Measurements from ENCODE around the gene SYAP1.
"Not testable (repeated sequence)": the region's sequence is repeated elsewhere in the genome, so short reads cannot be mapped to it uniquely, and the experiment has no call there.

Gene SYAP1

GRCh38 chrX:16718824-16719333 is 533 bp upstream of the SYAP1 start:
- H3K27ac ChIP-seq: peak overlapping the region in 20 of 21 experiments; percentile 63 to 93 (median 88)

GRCh38 chrX:16722481-16722880 is 3.1 kb downstream of the SYAP1 start:
- Histone ChIP-seq H3K4me3 (no peak overlapping the region), H3K27ac (no peak overlapping the region)

More at GRCh38 chrX:16718824-16719333, 533 bp upstream of the SYAP1 start:
- peak overlapping the region; percentile 53 to 72 (median 62) for H3K4me3 ChIP-seq

GRCh38 chrX:16725072-16725471 is 5.7 kb downstream of the SYAP1 start:
- no peak overlapping the region for H3K27ac ChIP-seq

GRCh38 chrX:16726347-16726988 is 7.1 kb downstream of the SYAP1 start:
- not testable (repeated sequence) for H3K4me3 ChIP-seq, H3K27ac ChIP-seq

More at GRCh38 chrX:16725072-16725471, 5.7 kb downstream of the SYAP1 start:
- no peak overlapping the region for H3K4me3 ChIP-seq

GRCh38 chrX:16727637-16728036 is 8.2 kb downstream of the SYAP1 start:
- H3K27ac ChIP-seq: no peak overlapping the region
- no peak overlapping the region for H3K4me3 ChIP-seq

GRCh38 chrX:16730450-16730849 is 11.0 kb downstream of the SYAP1 start:
- no peak overlapping the region for H3K4me3 ChIP-seq

GRCh38 chrX:16733013-16733412 is 13.6 kb downstream of the SYAP1 start:
- no peak overlapping the region for H3K27ac ChIP-seq
- no peak overlapping the region for H3K4me3 ChIP-seq

More at GRCh38 chrX:16730450-16730849, 11.0 kb downstream of the SYAP1 start:
- no peak overlapping the region for H3K27ac ChIP-seq

GRCh38 chrX:16737024-16737423 is 17.6 kb downstream of the SYAP1 start:
- no peak overlapping the region for H3K27ac ChIP-seq
- H3K4me3 ChIP-seq: no peak overlapping the region

- Histone ChIP-seq H3K4me3 (no peak overlapping the region), H3K27ac (no peak overlapping the region)
These were observed 20.2 kb downstream of the SYAP1 start for GRCh38 chrX:16739574-16739973.

GRCh38 chrX:16743604-16744325 is 24.4 kb downstream of the SYAP1 start:
- H3K27ac ChIP-seq: no peak overlapping the region
- H3K4me3 ChIP-seq: no peak overlapping the region

GRCh38 chrX:16745102-16745501 is 25.7 kb downstream of the SYAP1 start:
- Histone ChIP-seq H3K4me3 (no peak overlapping the region), H3K27ac (no peak overlapping the region)

GRCh38 chrX:16745659-16746058 is 26.2 kb downstream of the SYAP1 start:
- Histone ChIP-seq H3K4me3 (no peak overlapping the region), H3K27ac (no peak overlapping the region)

- Histone ChIP-seq H3K27ac (no peak overlapping the region), H3K4me3 (no peak overlapping the region)
These were observed 29.0 kb downstream of the SYAP1 start for GRCh38 chrX:16748425-16748824.

- H3K4me3 ChIP-seq: no peak overlapping the region
- no peak overlapping the region for H3K27ac ChIP-seq
These were observed 30.7 kb downstream of the SYAP1 start for GRCh38 chrX:16750136-16750535.

- no peak overlapping the region for H3K27ac ChIP-seq
These were observed 34.6 kb downstream of the SYAP1 start for GRCh38 chrX:16754019-16754418.

GRCh38 chrX:16756724-16757123 is 37.3 kb downstream of the SYAP1 start:
- H3K27ac ChIP-seq: no peak overlapping the region
- no peak overlapping the region for H3K4me3 ChIP-seq

More at GRCh38 chrX:16754019-16754418, 34.6 kb downstream of the SYAP1 start:
- H3K4me3 ChIP-seq: no peak overlapping the region

- H3K4me3 ChIP-seq, H3K27ac ChIP-seq: not testable (repeated sequence)
These were observed 42.1 kb downstream of the SYAP1 start for GRCh38 chrX:16761500-16761899.

GRCh38 chrX:16762579-16762978 is 43.2 kb downstream of the SYAP1 start:
- H3K27ac ChIP-seq: no peak overlapping the region
- no peak overlapping the region for H3K4me3 ChIP-seq

- no peak overlapping the region for H3K27ac ChIP-seq
- H3K4me3 ChIP-seq: no peak overlapping the region
These were observed 46.2 kb downstream of the SYAP1 start for GRCh38 chrX:16765594-16765993.

GRCh38 chrX:16770970-16771482 is 51.6 kb downstream of the SYAP1 start:
- H3K4me3 ChIP-seq: no peak overlapping the region
- no peak overlapping the region for H3K27ac ChIP-seq
